ENCODE data around the gene LCN10.
"Not testable (repeated sequence)": the region's sequence is repeated elsewhere in the genome, so short reads cannot be mapped to it uniquely, and the experiment has no call there.

LCN10 gene

GRCh38 chr9:136757751-136758140 lies 15.0 kb upstream of the LCN10 start:
- H3K36me3 ChIP-seq (ENCODE audit: insufficient read depth, low read length): no peaks in the 10 kb centered on the region; the same call in 1 of the 2 replicates
- no peaks in the 10 kb centered on the region for H3K4me1 ChIP-seq (ENCODE audit: insufficient read depth, low read length, severe bottlenecking)
- no peaks in the 10 kb centered on the region for H3K9me2 ChIP-seq (ENCODE audit: low read depth, low read length)
- H3K27ac ChIP-seq (ENCODE audit: low read depth, low read length, poor library complexity, severe bottlenecking): no peak overlapping the region
- H2AFZ ChIP-seq (ENCODE audit: low read length): no peak overlapping the region
- H3K9me3 ChIP-seq (ENCODE audit: low read length): peaks cover 3% of the 10 kb centered on the region
- H4K20me1 ChIP-seq (ENCODE audit: insufficient read depth, low read length): no peaks in the 10 kb centered on the region
- H3F3A ChIP-seq (ENCODE audit: insufficient read depth, low read length): no peaks in the 10 kb centered on the region
- H3K4me3 ChIP-seq (ENCODE audit: low read depth, low read length, poor library complexity, severe bottlenecking): no peak overlapping the region
- no peaks in the 10 kb centered on the region for H3K79me2 ChIP-seq (ENCODE audit: insufficient read depth, low read length)
- TF ChIP-seq EZH2 (IDR thresholded peaks at IDR 0.05; ENCODE audit: borderline replicate concordance, low read length): no peak
- TF ChIP-seq, protein P1, sequence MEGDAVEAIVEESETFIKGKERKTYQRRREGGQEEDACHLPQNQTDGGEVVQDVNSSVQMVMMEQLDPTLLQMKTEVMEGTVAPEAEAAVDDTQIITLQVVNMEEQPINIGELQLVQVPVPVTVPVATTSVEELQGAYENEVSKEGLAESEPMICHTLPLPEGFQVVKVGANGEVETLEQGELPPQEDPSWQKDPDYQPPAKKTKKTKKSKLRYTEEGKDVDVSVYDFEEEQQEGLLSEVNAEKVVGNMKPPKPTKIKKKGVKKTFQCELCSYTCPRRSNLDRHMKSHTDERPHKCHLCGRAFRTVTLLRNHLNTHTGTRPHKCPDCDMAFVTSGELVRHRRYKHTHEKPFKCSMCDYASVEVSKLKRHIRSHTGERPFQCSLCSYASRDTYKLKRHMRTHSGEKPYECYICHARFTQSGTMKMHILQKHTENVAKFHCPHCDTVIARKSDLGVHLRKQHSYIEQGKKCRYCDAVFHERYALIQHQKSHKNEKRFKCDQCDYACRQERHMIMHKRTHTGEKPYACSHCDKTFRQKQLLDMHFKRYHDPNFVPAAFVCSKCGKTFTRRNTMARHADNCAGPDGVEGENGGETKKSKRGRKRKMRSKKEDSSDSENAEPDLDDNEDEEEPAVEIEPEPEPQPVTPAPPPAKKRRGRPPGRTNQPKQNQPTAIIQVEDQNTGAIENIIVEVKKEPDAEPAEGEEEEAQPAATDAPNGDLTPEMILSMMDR (IDR thresholded peaks at IDR 0.05; ENCODE audit: low read length): no peak
- H3K9ac ChIP-seq (ENCODE audit: low read length): no peak overlapping the region
- H3K4me2 ChIP-seq (ENCODE audit: low read length): no peak overlapping the region
- H3K27me3 ChIP-seq (ENCODE audit: insufficient read depth, low read length): peaks cover 36% of the 10 kb centered on the region; the same call in 1 of the 2 replicates

DNA sequence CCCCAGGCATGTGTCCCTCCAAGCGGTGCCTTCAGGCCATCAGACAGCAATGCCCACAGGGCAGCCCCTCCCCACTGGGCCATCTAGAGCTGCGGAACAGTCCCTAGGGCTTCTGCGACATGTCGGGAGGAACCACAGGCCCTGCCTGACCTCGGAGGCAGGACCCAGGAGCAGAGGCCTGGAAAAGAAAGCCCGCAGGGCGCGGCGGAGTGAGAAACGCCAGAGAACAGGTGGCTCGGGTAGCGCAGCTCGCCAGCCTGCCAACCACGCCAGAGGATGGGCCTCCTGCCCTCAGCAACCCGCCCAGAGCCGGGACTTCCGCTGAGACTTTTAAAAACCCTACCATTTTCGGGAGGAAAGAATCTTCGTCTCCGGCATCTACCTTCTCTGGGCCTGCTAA lies 14.6 kb upstream of the LCN10 start:
- Histone ChIP-seq H4K20me1 (ENCODE audit: insufficient read depth, low read length) (no peaks in the 10 kb centered on the region), H3K27ac (ENCODE audit: low read depth, low read length, poor library complexity, severe bottlenecking) (no peak overlapping the region)
- no peak for TF ChIP-seq EZH2 (IDR thresholded peaks at IDR 0.05; ENCODE audit: borderline replicate concordance, low read length)

DNA sequence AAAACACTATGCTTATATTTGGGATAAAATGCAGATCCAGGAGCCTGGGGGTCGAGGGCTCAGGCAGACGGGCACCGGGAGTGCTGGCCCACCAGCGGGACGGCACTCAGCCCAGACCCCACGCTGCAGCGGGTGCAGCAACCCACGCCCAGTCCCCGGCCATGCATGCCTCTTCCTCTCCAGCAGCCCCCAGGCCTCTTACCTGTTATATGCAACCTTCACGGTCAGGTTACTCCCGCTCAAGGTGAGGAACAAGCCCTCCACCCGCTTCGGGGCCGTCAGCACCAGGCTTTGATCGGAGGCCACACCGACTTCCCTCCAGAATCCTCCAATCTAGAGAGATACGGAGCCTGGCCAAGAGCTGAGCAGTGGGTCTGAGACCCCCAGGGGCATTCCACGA lies 14.1 kb upstream of the LCN10 start:
- Histone ChIP-seq H3K79me2 (ENCODE audit: insufficient read depth, low read length) (no peaks in the 10 kb centered on the region), H3K4me3 (ENCODE audit: low read depth, low read length, poor library complexity, severe bottlenecking) (no peak overlapping the region), H3K27ac (ENCODE audit: low read depth, low read length, poor library complexity, severe bottlenecking) (no peak overlapping the region), H2AFZ (ENCODE audit: low read length) (no peak overlapping the region), H3K27me3 (ENCODE audit: insufficient read depth, low read length) (peaks cover 40% of the 10 kb centered on the region; the same call in 1 of the 2 replicates), H3K4me1 (ENCODE audit: insufficient read depth, low read length, severe bottlenecking) (no peaks in the 10 kb centered on the region), H3K9me3 (ENCODE audit: low read length) (peaks cover 10% of the 10 kb centered on the region), H3K4me2 (ENCODE audit: low read length) (no peak overlapping the region), H4K20me1 (ENCODE audit: insufficient read depth, low read length) (no peaks in the 10 kb centered on the region), H3F3A (ENCODE audit: insufficient read depth, low read length) (no peaks in the 10 kb centered on the region), H3K9ac (ENCODE audit: low read length) (no peak overlapping the region), H3K9me2 (ENCODE audit: low read depth, low read length) (no peaks in the 10 kb centered on the region), H3K36me3 (ENCODE audit: insufficient read depth, low read length) (peaks cover 1% of the 10 kb centered on the region; the same call in 1 of the 2 replicates)
- TF ChIP-seq, protein P1 (IDR thresholded peaks at IDR 0.05; ENCODE audit: low read length): no peak
- TF ChIP-seq EZH2 (IDR thresholded peaks at IDR 0.05; ENCODE audit: borderline replicate concordance, low read length): no peak

More for the DNA sequence above, 14.6 kb upstream of the LCN10 start:
- Histone ChIP-seq H3K4me2 (ENCODE audit: low read length) (no peak overlapping the region), H3K9me3 (ENCODE audit: low read length) (peaks cover 7% of the 10 kb centered on the region), H3K4me3 (ENCODE audit: low read depth, low read length, poor library complexity, severe bottlenecking) (no peak overlapping the region), H3K9ac (ENCODE audit: low read length) (no peak overlapping the region), H3K4me1 (ENCODE audit: insufficient read depth, low read length, severe bottlenecking) (no peaks in the 10 kb centered on the region), H3K36me3 (ENCODE audit: insufficient read depth, low read length) (no peaks in the 10 kb centered on the region; the same call in 1 of the 2 replicates), H2AFZ (ENCODE audit: low read length) (no peak overlapping the region), H3K9me2 (ENCODE audit: low read depth, low read length) (no peaks in the 10 kb centered on the region), H3K27me3 (ENCODE audit: insufficient read depth, low read length) (peaks cover 36% of the 10 kb centered on the region; the same call in 1 of the 2 replicates), H3F3A (ENCODE audit: insufficient read depth, low read length) (no peaks in the 10 kb centered on the region), H3K79me2 (ENCODE audit: insufficient read depth, low read length) (no peaks in the 10 kb centered on the region)

DNA sequence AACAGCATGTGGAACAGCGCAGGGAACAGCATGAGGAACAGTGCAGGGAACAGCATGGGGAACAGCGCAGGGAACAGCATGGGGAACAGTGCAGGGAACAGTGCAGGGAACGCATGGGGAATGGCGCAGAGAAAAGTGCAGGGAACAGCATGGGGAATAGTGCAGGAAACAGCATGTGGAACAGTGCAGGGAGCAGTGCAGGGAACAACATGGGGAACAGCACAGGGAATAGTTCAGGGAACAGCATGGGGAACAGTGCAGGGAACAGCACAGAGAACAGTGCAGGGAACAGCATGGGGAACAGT lies 13.3 kb upstream of the LCN10 start:
- TF ChIP-seq EZH2 (IDR thresholded peaks at IDR 0.05; ENCODE audit: borderline replicate concordance, low read length): no peak
- TF ChIP-seq, protein P1 (IDR thresholded peaks at IDR 0.05; ENCODE audit: low read length): no peak
- H3K4me3 ChIP-seq (ENCODE audit: low read depth, low read length, poor library complexity, severe bottlenecking): no peak overlapping the region

DNA sequence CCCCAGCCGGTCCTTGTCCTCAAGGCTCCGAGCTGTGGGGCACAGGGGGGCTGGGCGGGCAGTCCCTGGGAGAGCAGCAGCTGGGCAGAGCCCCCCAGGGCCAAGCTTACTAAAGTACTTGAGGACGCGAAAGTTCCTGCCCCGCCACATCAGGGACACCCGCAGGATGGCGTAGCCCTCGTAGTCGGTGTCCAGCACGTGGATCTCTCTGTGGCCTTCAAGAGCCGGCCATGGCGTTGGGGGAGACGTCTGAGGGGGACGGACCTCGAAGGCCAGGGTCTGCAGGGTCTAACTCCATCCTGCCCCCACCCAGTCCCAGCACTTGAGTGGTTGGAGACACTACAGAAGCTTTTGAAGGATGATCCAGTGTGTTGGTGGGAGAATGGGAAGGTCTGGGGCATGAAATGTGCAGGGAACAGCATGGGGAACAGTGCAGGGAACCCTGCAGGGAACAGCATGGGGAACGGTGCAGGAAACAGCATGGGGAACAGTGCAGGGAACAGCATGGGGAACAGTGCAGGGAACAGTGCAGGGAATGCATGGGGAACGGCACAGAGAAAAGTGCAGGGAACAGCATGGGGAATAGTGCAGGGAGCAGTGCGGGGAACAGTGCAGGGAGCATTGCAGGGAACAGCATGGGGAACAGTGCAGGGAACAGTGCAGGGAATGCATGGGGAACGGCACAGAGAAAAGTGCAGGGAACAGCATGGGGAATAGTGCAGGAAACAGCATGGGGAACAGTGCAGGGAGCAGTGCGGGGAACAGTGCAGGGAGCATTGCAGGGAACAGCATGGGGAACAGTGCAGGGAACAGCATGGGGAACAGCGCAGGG lies 12.8 kb upstream of the LCN10 start:
- not testable (repeated sequence) for H2AFZ ChIP-seq (ENCODE audit: low read length); H4K20me1 ChIP-seq (ENCODE audit: insufficient read depth, low read length); H3K36me3 ChIP-seq (ENCODE audit: insufficient read depth, low read length); H3K9me2 ChIP-seq (ENCODE audit: low read depth, low read length); H3K79me2 ChIP-seq (ENCODE audit: insufficient read depth, low read length); H3K4me3 ChIP-seq (ENCODE audit: low read depth, low read length, poor library complexity, severe bottlenecking); H3K4me1 ChIP-seq (ENCODE audit: insufficient read depth, low read length, severe bottlenecking); H3K27ac ChIP-seq (ENCODE audit: low read depth, low read length, poor library complexity, severe bottlenecking); H3K9ac ChIP-seq (ENCODE audit: low read length); H3F3A ChIP-seq (ENCODE audit: insufficient read depth, low read length); H3K4me2 ChIP-seq (ENCODE audit: low read length)
- peaks cover 13% of the 10 kb centered on the region for H3K9me3 ChIP-seq (ENCODE audit: low read length)
- H3K27me3 ChIP-seq (ENCODE audit: insufficient read depth, low read length): peaks cover 47% of the 10 kb centered on the region; the same call in 1 of the 2 replicates

More for the DNA sequence above, 13.3 kb upstream of the LCN10 start:
- Histone ChIP-seq H3K4me2 (ENCODE audit: low read length) (no peak overlapping the region), H3K27ac (ENCODE audit: low read depth, low read length, poor library complexity, severe bottlenecking) (no peak overlapping the region), H4K20me1 (ENCODE audit: insufficient read depth, low read length) (no peaks in the 10 kb centered on the region), H2AFZ (ENCODE audit: low read length) (no peak overlapping the region), H3K4me1 (ENCODE audit: insufficient read depth, low read length, severe bottlenecking) (no peaks in the 10 kb centered on the region), H3F3A (ENCODE audit: insufficient read depth, low read length) (no peaks in the 10 kb centered on the region), H3K36me3 (ENCODE audit: insufficient read depth, low read length) (peaks cover 2% of the 10 kb centered on the region; the same call in 1 of the 2 replicates), H3K79me2 (ENCODE audit: insufficient read depth, low read length) (no peaks in the 10 kb centered on the region), H3K9me3 (ENCODE audit: low read length) (peaks cover 13% of the 10 kb centered on the region), H3K9ac (ENCODE audit: low read length) (no peak overlapping the region), H3K9me2 (ENCODE audit: low read depth, low read length) (no peaks in the 10 kb centered on the region), H3K27me3 (ENCODE audit: insufficient read depth, low read length) (peaks cover 46% of the 10 kb centered on the region; the same call in 1 of the 2 replicates)
